ENCODE data around the gene TRAPPC5.

TRAPPC5 gene

DNA sequence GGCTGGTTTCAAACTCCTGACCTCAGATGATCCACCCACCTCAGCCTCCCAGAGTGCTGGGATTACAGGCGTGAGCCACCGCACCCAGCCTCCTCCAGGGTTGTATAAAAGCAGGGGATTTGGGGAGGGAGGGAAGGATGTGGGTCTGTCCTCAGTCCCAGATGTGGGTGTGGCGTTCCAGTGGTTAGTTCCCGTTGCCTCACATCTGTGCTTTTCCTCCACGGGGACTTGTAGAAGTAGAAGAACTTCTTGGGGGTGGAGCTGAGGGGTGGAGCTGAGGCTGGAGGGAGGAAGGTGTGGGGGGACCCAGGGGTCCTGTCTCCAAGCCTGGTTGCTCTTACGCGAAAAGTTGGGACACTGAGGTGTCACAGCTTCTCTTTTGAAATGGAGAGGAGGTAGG, 4.3 kb upstream of the TRAPPC5 start:
- DNase-seq (ENCODE audit: low read depth in 2 of 2): no peak

DNA sequence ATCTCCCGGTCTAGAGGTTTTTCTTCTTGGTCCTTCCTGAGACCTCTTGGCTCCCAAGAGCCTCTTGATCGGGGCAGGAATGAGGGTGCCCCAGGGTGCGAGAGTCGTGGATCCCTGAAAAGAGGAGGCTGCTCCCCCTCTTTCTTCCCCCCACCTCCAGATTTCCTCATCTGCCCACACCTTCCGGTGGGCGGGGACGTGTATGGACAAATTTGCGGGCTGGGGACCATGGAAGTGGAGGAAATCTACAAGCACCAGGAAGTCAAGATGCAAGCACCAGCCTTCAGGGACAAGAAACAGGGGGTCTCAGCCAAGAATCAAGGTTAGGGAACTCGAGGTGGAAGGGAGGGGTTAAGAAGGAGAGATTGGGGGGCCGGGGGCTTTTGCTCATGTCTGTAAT, 3.8 kb upstream of the TRAPPC5 start, which contains the start of gene MCEMP1:
TSS of gene MCEMP1 (plus strand) at position 237 of the 400 bp plus-strand sequence. CDS start at position 268, 31 bp downstream.
- no peak for DNase-seq (ENCODE audit: low read depth in 2 of 2)

DNA sequence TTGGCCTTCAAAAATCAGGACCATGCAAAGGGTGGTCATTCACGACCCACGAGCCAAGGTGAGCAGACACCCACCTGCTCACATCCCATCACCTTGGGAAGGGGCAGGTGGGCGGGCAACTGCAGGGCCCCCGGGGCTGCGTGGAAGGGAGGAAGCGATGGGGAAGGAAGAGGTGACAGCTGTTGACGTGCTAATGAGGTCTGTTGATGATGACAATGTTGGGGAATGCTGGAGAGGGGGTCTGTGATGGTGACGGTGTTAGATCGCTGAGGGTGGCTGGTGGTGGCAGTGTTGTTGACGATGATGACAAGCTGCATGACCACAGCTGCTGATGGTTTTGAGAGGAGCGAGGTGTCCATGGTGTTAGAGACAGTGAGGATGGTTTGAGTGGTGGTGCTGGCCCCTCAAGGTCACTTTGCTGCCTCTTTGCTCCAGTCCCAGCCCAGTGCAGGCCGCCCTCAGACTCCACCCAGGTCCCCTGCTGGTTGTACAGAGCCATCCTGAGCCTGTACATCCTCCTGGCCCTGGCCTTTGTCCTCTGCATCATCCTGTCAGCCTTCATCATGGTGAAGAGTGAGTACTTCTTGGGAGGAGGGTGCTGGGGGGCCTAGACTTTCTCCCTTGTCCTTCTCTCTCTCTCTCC, 2.8 kb upstream of the TRAPPC5 start:
- no peak for DNase-seq (ENCODE audit: low read depth in 2 of 2)

DNA sequence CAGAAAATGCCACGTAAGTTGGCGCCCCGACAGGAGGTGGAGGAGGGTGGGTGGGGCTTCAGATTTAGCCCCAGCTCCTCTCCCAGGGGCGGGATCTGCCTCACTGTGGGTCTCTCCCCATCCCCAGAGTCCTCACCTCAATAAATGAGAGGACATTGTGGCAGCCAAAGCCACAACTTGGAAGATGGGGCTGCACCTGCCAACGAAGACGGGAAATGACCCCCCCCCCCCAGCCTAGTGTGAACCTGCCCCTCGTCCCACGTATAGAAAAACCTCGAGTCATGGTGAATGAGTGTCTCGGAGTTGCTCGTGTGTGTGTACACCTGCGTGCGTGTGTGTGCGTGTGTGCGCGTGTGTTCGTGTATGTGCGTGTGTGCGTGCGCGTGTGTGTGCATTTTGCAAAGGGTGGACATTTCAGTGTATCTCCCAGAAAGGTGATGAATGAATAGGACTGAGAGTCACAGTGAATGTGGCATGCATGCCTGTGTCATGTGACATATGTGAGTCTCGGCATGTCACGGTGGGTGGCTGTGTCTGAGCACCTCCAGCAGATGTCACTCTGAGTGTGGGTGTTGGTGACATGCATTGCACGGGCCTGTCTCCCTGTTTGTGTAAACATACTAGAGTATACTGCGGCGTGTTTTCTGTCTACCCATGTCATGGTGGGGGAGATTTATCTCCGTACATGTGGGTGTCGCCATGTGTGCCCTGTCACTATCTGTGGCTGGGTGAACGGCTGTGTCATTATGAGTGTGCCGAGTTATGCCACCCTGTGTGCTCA, 1.5 kb upstream of the TRAPPC5 start:
- peak; percentile 31 to 49 for DNase-seq (ENCODE audit: low read depth in 2 of 2)

DNA sequence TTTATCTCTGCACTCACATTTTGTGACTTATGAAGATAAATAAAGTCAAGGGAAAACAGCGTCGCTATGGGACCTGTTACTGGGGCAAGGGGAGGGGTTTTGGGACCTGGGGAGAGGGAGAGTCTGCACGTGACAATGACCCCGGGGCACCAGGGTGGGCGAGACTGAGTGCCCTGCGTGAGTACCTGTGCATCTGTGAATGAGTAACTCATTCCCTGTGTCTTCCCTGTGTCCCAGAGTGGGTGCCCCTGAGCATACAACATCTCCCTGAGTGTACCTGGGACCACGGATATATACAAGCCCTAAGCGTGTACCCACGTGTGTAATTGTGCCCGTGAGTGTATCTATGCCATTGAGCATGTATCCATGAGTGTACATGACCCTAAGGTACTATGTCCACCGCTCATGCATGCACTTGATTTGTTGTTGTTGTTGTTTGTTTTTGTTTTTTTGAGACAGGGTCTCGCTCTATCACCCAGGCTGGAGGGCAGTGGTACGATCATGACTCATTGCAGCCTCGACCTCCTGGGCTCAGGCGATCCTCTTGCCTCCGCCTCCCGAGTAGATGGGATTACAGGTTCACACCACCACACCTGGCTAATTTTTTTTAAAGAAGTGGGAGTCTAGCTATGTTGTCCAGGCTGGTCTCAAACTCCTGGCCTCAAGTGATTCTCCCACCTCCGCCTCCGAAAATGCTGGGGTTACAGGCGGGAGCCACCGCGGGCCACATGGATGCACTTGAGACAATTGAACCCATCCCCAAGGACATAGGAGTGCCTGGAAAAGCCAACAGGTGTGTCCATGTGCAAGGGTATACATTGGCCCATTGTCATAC, 645 bp upstream of the TRAPPC5 start:
- no peak for DNase-seq (ENCODE audit: low read depth in 2 of 2)

DNA sequence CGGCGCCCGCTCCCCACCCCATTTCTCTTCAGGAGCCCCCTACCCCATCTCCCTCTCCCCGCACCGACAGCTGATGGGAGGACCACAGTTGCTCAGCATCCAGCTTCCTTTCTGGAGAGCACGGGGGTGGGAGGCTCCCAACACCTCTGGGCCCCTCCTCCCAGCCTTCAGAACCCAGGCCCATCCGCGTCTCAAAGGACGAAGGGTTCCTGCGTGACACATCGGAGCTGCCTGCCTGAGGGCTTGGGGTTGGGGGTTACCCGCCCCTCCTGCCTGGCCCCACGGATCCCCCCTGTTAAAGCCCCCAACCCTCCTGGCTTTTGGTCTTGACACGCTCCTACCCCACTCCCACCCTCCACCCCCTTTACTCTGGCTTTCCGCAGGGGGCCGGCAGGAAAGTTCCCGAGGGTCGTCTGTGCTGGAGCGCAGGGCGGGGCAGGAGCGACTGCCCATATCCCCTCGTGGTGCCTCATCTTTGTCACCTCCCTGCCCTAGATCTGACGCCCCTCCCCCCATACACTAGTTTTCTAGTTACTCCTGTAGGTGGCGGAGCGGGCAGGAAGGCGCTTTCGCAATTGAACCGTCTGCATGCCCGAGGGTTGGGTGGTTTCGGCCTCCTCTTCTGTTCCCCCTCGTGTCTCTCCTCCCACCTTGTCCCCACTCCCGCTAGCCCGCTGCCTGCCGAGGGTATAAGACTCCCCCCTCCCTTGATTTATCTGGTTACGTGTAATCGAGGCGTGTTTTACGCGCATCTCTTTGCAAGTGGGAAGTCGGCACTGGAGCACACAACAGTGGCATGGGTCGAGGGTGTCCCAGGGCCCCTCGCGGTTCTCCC, 924 bp downstream of the TRAPPC5 start:
- DNase-seq (ENCODE audit: low read depth in 2 of 2): peak; percentile 57 to 71

DNA sequence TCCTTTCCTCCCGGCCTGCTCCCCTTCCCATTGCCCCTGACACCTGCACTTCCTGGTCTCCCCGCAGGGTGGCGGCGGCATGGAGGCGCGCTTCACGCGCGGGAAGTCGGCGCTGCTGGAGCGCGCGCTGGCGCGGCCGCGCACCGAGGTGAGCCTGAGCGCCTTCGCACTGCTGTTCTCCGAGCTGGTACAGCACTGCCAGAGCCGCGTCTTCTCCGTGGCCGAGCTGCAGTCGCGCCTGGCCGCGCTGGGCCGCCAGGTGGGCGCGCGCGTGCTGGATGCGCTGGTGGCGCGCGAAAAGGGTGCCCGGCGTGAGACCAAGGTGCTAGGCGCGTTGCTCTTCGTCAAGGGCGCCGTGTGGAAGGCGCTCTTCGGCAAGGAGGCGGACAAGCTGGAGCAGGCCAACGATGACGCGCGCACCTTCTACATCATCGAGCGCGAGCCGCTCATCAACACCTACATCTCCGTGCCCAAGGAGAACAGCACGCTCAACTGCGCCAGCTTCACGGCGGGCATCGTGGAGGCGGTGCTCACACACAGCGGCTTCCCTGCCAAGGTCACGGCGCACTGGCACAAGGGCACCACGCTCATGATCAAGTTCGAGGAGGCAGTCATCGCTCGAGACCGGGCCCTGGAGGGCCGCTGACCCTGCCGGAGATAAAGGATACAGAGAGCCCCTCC, 1.7 kb downstream of the TRAPPC5 start:
- no peak for DNase-seq (ENCODE audit: low read depth in 2 of 2)

DNA sequence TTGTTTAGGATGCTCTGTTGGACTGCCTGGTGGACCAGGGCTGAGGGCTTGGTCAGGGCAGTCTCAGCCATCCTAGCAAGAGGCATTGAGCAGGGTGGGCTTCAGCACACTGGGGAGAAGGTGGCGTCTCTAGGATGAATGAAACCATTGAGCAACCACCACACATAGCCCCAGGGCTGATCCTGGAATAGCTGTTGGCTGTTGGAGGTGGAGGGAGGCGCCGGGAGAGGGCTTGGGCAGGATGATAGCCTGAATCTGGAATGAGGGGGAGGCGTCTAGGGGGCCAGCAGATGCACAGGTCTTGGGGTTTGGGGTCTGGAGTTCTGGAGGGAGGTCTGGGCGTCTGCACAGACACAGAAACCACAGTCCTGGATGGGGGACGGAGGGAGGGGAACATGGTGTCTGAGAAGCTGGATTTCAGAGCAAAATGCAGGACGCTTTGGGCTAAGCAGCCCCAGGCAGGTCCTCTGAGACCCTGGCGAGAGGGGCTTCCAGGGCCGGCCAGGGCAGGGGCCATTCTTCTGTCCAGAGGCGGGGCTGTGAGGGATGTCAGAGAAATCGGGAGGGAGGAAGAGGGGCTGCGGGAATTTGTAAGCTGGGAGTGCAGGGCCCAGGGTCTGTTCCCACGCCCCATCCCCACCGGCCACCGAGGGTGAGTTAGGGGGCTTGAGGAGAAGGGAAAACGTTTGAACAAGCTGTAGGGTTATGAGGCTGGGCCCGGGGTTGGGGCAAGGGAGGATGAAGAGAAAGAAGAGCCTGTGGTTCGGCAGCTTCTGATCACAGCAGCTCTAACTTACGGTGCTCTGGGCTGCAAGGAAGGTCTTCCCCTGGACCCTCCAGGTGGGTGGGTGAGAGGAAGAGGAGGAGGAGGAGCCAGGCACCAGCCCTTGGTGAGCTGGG, 5.2 kb downstream of the TRAPPC5 start:
- DNase-seq (ENCODE audit: low read depth in 2 of 2): no peak

DNA sequence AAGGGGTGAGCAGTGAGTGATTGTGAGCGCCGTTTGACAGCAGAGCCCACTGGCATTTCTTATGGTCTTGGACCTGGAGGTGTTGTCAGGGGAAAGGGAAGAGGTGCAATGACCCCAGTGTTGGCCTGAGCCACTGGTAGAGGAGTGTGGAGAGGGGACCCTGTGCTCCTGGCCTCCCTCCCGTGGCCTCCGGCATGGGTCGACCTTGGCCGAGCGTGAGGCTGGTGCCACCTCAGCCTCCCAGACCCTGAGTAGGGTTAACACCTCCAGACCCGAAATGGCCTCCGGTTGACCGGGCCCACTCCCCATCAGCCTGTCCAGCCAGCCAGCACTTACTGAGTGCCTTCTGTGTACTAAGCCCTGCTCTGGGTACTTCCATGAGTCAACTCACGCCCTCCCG, 6.5 kb downstream of the TRAPPC5 start:
- DNase-seq (ENCODE audit: low read depth in 2 of 2): no peak

DNA sequence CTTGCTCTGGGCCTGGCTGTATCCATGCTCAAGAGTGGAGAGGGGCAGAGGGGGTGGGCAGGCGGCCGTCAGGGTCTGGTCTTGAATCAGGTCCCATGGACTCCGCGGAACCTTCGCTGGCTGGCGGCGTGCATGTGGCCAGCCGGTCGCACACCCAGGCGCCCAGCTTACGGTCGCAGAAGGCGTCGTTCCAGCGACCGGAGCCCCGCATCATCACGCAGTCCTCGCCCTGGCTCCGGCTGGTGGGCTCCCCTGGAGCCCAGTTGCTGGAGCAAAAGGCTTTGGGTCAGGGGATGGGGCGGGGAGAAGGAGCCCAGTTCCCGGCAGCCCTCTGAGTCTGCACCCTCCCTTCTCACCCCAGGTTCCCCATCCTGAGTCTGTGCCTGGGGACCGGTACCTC, 8.5 kb downstream of the TRAPPC5 start:
- DNase-seq (ENCODE audit: low read depth in 2 of 2): no peak

DNA sequence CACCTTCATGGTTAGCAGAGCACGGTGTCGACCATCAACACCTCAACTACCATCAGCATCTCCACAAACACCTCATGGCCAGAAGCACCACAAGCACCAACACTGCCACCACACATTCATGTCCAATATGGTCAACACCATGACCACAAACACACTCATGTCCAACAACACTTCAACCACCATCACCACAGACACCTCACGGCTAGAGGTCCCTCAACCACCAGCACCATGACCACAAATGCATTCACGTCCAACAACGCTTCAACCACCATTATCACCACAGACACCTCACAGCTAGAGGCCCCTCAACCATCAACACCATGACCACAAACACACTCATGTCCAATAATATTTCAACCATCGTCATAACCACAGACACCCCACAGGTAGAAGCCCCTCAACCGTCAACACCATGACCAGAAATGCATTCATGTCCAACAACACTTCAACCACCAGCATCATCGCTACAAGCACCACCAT, 10.2 kb downstream of the TRAPPC5 start:
- no peak for DNase-seq (ENCODE audit: low read depth in 2 of 2)

DNA sequence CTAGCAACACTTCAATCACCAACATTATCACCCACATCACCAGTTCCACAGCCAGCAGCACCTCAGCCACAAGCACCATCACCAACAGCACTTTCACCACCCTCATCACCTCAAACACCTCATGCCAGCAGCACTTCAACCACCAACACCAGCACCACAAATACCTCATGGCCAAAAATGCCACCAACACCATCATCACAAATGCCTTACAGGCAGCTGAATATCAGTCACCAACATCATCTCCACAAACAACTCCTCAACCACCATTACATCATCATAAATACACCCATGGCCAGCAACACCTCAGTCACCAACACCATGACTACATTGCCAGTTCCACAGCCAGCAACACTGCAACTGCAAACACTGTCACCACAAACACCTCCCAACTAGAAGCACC, 10.9 kb downstream of the TRAPPC5 start:
- DNase-seq (ENCODE audit: low read depth in 2 of 2): no peak

DNA sequence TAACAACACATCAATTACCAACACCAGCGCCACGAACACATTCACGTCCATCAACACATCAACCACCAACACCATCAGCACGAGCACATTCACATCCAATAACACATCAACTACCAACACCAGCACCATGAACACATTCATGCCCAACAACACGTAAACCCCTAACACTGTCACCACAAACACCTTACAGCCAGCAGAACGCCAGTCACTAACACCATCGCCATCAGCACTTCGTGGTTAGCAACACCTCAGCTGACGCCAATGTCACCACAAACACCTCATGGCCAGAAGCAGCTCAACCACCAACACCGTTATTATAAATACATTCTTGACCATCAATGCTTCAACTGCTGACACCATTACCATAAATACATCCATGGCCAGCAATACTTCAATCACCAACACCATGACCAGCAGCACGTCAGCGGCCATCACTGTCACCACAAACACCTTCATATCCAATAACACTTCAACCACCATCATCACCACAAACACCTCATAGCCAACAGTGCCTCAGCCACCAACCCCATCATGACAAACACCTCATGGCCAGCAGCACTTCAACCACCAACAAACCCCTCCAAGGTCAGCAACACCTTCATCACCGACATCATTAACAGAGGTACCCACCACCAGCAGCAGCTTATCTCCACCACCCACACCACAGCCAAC, 11.9 kb downstream of the TRAPPC5 start:
- DNase-seq (ENCODE audit: low read depth in 2 of 2): no peak

DNA sequence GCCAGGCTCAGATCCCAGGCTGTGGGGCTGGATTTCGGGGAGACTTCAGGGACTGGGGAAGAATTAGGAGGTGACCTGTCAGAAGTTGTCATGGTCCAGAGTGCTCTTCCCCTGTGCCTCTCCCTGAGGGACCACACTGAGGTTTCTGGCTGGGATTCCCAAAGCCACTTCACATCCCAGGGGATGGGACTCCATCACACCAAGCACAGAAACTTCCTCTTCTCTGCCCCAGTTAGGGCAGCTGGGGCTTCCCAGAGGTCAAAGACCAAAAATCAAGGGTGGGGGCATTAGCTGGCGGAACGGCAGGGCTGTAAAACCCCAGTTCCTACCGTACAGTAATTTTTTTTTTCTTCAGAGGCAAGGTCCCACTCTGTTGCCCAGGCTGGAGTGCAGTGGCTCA, 13.9 kb downstream of the TRAPPC5 start:
- no peak for DNase-seq (ENCODE audit: low read depth in 2 of 2)

DNA sequence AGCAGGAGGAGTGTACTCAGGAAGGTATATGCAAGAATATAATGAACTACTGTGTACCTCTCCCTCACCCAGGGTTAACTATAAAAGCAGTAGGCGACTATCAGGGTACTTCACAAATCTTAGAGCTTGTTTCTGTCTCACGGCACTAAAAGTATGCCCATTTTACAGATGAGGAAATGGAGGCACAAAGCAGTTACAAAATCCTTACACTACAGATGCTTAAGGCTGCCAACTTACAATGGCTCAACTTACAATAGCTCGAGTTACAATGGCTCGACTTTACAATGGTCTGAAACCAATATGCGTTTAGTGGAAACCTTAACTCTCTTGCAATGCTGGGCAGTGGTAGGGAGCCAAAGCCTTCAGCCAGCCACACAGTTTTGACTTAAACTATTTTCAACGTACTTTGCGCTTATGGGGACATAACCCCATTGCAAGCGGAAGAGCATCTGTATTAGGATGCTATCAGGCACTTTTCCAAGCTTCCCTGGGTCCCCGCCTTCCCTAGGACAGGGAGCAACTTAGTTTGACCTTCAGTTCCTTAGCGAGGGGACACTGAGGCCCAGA, 17.2 kb downstream of the TRAPPC5 start:
- no peak for DNase-seq (ENCODE audit: low read depth in 2 of 2)

DNA sequence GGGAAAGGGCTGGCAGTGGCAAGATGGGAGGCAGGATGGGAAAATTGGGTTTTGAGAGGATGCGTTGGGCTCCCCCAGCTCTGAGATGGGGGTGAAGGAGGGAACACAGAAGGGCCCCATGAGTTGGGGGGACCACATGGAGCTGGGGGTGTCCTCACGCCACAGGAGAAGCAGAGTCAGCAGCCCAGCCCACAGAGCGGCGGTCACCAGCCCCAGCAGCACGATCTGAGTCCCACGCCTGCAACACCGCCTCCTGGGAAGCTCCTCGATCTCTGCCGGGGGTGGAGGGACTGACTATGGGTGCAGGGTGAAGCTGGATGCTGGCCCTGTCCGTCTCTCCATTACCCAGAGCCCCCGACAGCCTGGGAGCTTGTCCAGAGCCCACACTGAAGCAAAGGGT, 17.9 kb downstream of the TRAPPC5 start:
- DNase-seq (ENCODE audit: low read depth in 2 of 2): no peak

DNA sequence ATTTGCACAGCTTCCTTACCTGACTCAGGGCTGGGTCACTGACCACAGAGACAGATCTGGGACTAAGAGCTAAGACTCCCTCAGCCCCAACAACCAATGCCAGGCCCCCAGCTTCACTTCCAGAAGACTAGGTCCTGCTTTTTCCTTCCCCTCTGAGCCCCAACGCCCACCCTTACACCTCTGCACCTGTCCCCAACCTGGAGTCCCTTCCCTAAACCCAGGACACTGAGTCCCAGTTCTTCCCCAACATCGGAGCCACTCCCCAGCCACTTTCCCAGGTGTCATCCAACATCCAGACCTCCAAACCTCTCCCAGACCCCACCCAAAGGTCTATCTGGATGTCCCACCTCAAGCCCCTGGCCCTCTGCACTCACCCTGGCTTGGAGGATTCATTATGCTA, 18.4 kb downstream of the TRAPPC5 start:
- DNase-seq (ENCODE audit: low read depth in 2 of 2): no peak

DNA sequence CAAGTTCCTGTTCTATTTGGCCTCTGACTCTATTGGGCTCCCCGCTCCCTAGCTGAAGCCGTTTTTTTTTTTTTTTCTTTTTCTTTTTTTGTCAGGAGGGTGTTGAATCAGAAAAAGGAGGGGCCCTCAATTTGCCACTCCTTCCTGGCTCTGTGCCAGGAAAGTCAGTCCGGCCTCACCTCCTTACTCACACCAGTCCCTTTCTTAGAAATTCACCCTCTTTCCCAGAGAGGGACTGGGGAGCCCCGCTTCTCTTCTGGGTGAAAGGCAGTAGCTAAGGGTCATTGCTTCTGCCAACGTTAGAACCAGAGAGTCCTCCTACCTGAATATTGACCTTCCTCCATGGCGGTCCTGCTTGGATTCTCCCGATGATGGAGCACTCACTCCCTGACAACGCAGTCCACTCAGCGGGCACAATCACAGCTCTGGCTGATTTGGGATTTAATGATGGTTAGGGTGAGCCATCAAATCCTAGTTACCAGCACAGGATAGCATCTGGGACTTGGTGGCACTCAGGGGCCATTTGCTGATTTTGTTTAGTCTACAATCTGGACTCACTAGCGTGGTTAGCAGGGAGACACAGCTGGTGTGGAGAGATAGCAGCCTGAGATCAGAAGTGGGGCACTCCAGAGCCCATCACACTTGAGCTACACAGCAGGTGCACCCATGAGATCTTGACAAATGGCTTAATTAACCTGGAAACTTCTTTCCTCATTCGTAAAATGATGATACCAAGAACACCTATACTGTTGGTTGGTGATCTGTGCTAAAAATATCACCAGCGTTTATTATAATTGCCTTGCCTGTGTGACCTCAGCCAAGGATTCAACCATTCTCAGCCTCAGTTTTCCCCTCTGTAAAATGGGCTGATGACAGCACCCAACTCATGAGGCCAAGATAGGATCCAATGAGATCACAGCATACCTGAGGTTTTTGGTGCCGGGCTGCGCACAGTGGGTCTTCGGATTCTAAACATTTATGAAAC, 19.1 kb downstream of the TRAPPC5 start:
- no peak for DNase-seq (ENCODE audit: low read depth in 2 of 2)
